ENCODE results near the gene DEPDC4.

DNA sequence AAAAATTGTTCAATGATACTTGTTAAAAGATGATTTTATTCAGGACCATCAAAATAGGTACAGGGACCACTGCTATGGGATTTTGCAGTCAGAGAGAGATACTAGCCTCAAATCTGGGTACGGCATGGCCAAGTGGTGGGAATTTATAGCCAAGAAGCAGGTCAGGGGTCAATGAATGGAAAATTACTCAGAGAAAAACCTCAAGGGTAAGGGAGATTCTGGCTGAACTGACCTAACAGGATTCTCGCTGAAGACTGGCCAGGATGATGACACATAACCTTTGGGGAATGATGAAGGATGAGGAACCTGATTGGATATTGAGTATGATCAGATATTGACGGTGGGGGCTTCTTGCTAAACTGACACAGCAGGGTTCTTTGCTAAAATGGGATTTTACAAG is 32.7 kb downstream of the DEPDC4 start:
- TF ChIP-seq, protein P1, sequence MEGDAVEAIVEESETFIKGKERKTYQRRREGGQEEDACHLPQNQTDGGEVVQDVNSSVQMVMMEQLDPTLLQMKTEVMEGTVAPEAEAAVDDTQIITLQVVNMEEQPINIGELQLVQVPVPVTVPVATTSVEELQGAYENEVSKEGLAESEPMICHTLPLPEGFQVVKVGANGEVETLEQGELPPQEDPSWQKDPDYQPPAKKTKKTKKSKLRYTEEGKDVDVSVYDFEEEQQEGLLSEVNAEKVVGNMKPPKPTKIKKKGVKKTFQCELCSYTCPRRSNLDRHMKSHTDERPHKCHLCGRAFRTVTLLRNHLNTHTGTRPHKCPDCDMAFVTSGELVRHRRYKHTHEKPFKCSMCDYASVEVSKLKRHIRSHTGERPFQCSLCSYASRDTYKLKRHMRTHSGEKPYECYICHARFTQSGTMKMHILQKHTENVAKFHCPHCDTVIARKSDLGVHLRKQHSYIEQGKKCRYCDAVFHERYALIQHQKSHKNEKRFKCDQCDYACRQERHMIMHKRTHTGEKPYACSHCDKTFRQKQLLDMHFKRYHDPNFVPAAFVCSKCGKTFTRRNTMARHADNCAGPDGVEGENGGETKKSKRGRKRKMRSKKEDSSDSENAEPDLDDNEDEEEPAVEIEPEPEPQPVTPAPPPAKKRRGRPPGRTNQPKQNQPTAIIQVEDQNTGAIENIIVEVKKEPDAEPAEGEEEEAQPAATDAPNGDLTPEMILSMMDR (conservative IDR thresholded peaks at IDR 0.05; ENCODE audit: low read depth, low read length), result no peak
- TF ChIP-seq CEBPB (IDR thresholded peaks at IDR 0.05; ENCODE audit: low read depth, low read length) (no peak), POLR2A (IDR thresholded peaks at IDR 0.05; ENCODE audit: low read depth, low read length) (no peak), BHLHE40 (IDR thresholded peaks at IDR 0.05; ENCODE audit: low read depth, low read length) (no peak), RAD21 (IDR thresholded peaks at IDR 0.05; ENCODE audit: low read length) (no peak), MXI1 (IDR thresholded peaks at IDR 0.05; ENCODE audit: borderline replicate concordance, low read depth, low read length) (no peak), SMC3 (IDR thresholded peaks at IDR 0.05; ENCODE audit: low read depth, low read length) (no peak), RCOR1 (IDR thresholded peaks at IDR 0.05; ENCODE audit: insufficient replicate concordance, low read length) (no peak), CHD1 (IDR thresholded peaks at IDR 0.05; ENCODE audit: low read depth, low read length) (no peak)
- TF ChIP-seq, protein P2, sequence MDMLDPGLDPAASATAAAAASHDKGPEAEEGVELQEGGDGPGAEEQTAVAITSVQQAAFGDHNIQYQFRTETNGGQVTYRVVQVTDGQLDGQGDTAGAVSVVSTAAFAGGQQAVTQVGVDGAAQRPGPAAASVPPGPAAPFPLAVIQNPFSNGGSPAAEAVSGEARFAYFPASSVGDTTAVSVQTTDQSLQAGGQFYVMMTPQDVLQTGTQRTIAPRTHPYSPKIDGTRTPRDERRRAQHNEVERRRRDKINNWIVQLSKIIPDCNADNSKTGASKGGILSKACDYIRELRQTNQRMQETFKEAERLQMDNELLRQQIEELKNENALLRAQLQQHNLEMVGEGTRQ (IDR thresholded peaks at IDR 0.05; ENCODE audit: low read depth, low read length), result no peak
- TF ChIP-seq, protein P3, sequence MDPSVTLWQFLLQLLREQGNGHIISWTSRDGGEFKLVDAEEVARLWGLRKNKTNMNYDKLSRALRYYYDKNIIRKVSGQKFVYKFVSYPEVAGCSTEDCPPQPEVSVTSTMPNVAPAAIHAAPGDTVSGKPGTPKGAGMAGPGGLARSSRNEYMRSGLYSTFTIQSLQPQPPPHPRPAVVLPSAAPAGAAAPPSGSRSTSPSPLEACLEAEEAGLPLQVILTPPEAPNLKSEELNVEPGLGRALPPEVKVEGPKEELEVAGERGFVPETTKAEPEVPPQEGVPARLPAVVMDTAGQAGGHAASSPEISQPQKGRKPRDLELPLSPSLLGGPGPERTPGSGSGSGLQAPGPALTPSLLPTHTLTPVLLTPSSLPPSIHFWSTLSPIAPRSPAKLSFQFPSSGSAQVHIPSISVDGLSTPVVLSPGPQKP (IDR thresholded peaks at IDR 0.05; ENCODE audit: borderline replicate concordance, low read depth, low read length), result no peak

Measured in IMR-90 (cell line).